Measurements from ENCODE around the gene INPP5K.

DNA sequence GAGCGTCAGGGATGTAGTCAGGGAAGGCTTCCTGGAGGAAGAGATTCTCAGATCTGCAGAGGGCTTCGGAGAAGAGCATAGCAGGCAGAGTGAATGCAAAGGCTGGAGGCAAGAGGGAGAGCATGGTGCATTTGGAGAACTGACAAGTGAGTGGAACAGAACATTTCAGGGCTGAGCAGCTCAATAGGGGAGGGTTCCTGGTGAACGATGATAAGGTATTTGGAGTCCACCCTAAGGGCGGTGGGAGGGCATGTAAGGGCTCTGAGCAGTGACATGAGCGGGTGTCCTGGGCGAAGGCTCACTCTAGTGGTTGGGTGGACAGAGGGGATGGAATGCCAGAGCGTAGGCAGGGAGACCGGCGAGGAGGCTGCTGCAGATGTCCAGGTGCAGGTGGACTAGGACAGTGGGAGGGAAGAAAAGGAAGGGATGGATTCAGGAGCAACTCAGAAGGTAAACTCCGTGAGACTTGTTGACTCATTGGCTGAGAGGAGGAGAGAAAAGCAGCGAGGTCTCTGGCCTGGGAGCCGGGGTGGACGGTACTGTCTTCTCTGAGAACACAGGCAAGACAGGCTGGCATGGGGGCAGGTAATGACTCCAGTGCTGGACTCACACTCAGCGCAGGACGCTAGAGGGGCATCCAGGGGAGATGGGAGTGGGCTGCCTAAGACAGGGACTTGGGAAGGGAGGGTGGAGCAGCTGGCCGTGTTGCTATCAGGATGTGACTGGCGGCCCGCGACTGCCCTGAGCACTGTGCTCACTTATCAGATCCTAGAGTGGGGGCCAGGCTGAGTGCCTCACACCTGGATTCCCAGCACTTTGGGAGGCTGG, 47.6 kb upstream of the INPP5K start:
- TF ChIP-seq, protein P1, sequence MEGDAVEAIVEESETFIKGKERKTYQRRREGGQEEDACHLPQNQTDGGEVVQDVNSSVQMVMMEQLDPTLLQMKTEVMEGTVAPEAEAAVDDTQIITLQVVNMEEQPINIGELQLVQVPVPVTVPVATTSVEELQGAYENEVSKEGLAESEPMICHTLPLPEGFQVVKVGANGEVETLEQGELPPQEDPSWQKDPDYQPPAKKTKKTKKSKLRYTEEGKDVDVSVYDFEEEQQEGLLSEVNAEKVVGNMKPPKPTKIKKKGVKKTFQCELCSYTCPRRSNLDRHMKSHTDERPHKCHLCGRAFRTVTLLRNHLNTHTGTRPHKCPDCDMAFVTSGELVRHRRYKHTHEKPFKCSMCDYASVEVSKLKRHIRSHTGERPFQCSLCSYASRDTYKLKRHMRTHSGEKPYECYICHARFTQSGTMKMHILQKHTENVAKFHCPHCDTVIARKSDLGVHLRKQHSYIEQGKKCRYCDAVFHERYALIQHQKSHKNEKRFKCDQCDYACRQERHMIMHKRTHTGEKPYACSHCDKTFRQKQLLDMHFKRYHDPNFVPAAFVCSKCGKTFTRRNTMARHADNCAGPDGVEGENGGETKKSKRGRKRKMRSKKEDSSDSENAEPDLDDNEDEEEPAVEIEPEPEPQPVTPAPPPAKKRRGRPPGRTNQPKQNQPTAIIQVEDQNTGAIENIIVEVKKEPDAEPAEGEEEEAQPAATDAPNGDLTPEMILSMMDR (IDR thresholded peaks at IDR 0.05; ENCODE audit: low read depth, low read length), result no peak
- TF ChIP-seq, protein P2, sequence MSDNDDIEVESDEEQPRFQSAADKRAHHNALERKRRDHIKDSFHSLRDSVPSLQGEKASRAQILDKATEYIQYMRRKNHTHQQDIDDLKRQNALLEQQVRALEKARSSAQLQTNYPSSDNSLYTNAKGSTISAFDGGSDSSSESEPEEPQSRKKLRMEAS (IDR thresholded peaks at IDR 0.05; ENCODE audit: low read depth, low read length), result no peak
- TF ChIP-seq POLR2A (IDR thresholded peaks at IDR 0.05; ENCODE audit: extremely low read depth, insufficient read length), result no peak

Data from NB4 (cell line).